A549 (cell line): ENCODE measurements around the gene PTPRN2. TPM values are rescaled to one million over a fixed set of nuclear protein-coding genes. Genes with fewer than 3 reads are reported as not detected.

ENCODE experiments used
- ATAC-seq, 2 experiments: fragments of 200-7000 bp in 1 of 2; fragments of >200 bp in 1 of 2; cut with Nextera tagmentation in 1 of 2; cut with Tn5 transposase in 1 of 2; 3 replicates each; pipeline versions ENCODE4 v1.8.0 to v1.9.1; 2018 to 2020; ENCODE audit warnings: mild to moderate bottlenecking in 1 of 2, moderate library complexity in 1 of 2
- CTCF ChIA-PET: fragments of 300-600 bp; sonication (Branson Sonifier 250); formaldehyde crosslinking; extraction: SDS; loops from one replicate; lab custom pipeline; 2021; ENCODE audit warnings: antibody characterized with exemption, inconsistent platforms; lab: Yijun Ruan, JAX
- POLR2A ChIA-PET: fragments of 350-600 bp; formaldehyde crosslinking; extraction: SDS; loops from one replicate; lab custom pipeline; 2021; ENCODE audit warnings: antibody characterized with exemption, inconsistent platforms; lab: Yijun Ruan, JAX
- DNase-seq, 2 experiments: peaks; one replicate each; pipeline versions ENCODE4 v3.0.0 to v3.0.0-alpha.2; 2011 to 2016; ENCODE audit warnings: low read depth in 1 of 2, low spot score in 1 of 2
- FAIRE-seq: peaks from 2 replicates; lab custom pipeline; 2011; peaks lifted over from hg19 to GRCh38; lab: Jason Lieb, UNC
- H3K27ac ChIP-seq, 2 experiments: fragments of >200 bp; sonication (Bioruptor Twin); formaldehyde crosslinking; 3 replicates each; pipeline ENCODE4 v1.5.1; 2016 to 2017
- H3K4me1 ChIP-seq: fragments of >200 bp; sonication (Bioruptor Twin); formaldehyde crosslinking; 3 replicates; pipeline ENCODE4 v1.6.1; 2016
- H3K4me2 ChIP-seq: fragments of >200 bp; sonication (Bioruptor Twin); formaldehyde crosslinking; 3 replicates; pipeline ENCODE4 v1.6.1; 2016
- H3K4me3 ChIP-seq: fragments of >200 bp; sonication (Bioruptor Twin); formaldehyde crosslinking; 3 replicates; pipeline ENCODE4 v1.5.1; 2016
- H3K9me3 ChIP-seq: fragments of >200 bp; sonication (Bioruptor Twin); formaldehyde crosslinking; 3 replicates; pipeline ENCODE4 v1.6.1; 2016
- EHF ChIP-seq: fragments of 250-450 bp; sonication (Bioruptor Pico); IDR thresholded peaks from 2 replicates; pipeline ENCODE4 v1.5.0; 2020; ENCODE audit warnings: mild to moderate bottlenecking
- ESRRA ChIP-seq: fragments of 150-350 bp; IDR thresholded peaks from 2 replicates; pipeline ENCODE4 v1.6.1; 2014; ENCODE audit warnings: mild to moderate bottlenecking, low read length, borderline replicate concordance
- FOSB ChIP-seq: fragments of 250-450 bp; sonication (Bioruptor Pico); IDR thresholded peaks from 2 replicates; pipeline ENCODE4 v1.5.0; 2020; ENCODE audit warnings: mild to moderate bottlenecking, moderate library complexity
- FOSL2 ChIP-seq, 2 experiments: fragments of 450-650 bp in 1 of 2; fragments of >200 bp in 1 of 2; sonication (Bioruptor Twin) in 1 of 2; formaldehyde crosslinking; IDR thresholded peaks; 2 replicates each; pipeline versions ENCODE4 v1.5.0 to v1.6.1; 2016 to 2020; ENCODE audit warnings: mild to moderate bottlenecking in 1 of 2, moderate library complexity in 1 of 2
- HES2 ChIP-seq: fragments of >200 bp; sonication (Bioruptor Twin); formaldehyde crosslinking; IDR thresholded peaks from 2 replicates; pipeline ENCODE4 v1.6.1; 2016
- HOXB5 ChIP-seq: fragments of 250-450 bp; sonication (Bioruptor Pico); IDR thresholded peaks from 2 replicates; pipeline ENCODE4 v1.5.0; 2020; ENCODE audit warnings: mild to moderate bottlenecking, moderate library complexity
- NPAS2 ChIP-seq: fragments of 250-450 bp; sonication (Bioruptor Pico); IDR thresholded peaks from 2 replicates; pipeline ENCODE4 v1.8.0; 2022; ENCODE audit warnings: mild to moderate bottlenecking, moderate library complexity, borderline replicate concordance
- PBX3 ChIP-seq: IDR thresholded peaks from 2 replicates; pipeline ENCODE4 v1.6.1; 2012
- POLR2A ChIP-seq: IDR thresholded peaks from 2 replicates; pipeline ENCODE4 v1.6.1; 2012; ENCODE audit warnings: mild to moderate bottlenecking, low read length
- POLR2AphosphoS2 ChIP-seq: conservative IDR thresholded peaks from 2 replicates; pipeline ENCODE4 v1.6.1; 2012; ENCODE audit warnings: low read length, improper control_type of control experiment, inconsistent platforms
- RCOR1 ChIP-seq: fragments of 150-350 bp; IDR thresholded peaks from 2 replicates; pipeline ENCODE4 v1.6.1; 2014; ENCODE audit warnings: antibody characterized with exemption, low read length, low read depth
- TFCP2L1 ChIP-seq: fragments of 250-450 bp; sonication (Bioruptor Pico); IDR thresholded peaks from 2 replicates; pipeline ENCODE4 v1.5.0; 2021; ENCODE audit warnings: mild to moderate bottlenecking
- TP53 ChIP-seq: fragments of 250-450 bp; sonication (Bioruptor Pico); IDR thresholded peaks from 2 replicates; pipeline ENCODE4 v1.5.0; 2021; ENCODE audit warnings: mild to moderate bottlenecking, moderate library complexity
- WGBS: methylation state at CpG from one replicate; pipeline ENCODE4 v1.1.6; 2017; ENCODE audit errors: missing lambda C conversion rate; 5-methylcytosine and 5-hydroxymethylcytosine counted together
- polyA plus RNA-seq, 4 experiments: library from polyadenylated mRNA; depleted of rRNA in 3 of 4; stranded (reverse); fragments of >200 nt; fragmentation: RNase III in 1 of 4; extraction: RNeasy Plus Mini Kit Qiagen cat#74134 plus additional on column Dnase treatment in 1 of 4; gene quantifications; 2 replicates in 3 of 4; 3 replicates in 1 of 4; pipeline ENCODE4 v1.2.3, GENCODE V29; 2011 to 2017
- TF ChIP-seq, protein P1 (sequence below): fragments of >200 bp; sonication (Bioruptor Twin); formaldehyde crosslinking; IDR thresholded peaks from 3 replicates; pipeline ENCODE4 v1.5.1; 2016
- TF ChIP-seq, protein P2 (sequence below): fragments of 250-450 bp; sonication (Bioruptor Pico); IDR thresholded peaks from 2 replicates; pipeline ENCODE4 v1.5.0; 2020; ENCODE audit warnings: low read depth, mild to moderate bottlenecking, moderate library complexity

Gene PTPRN2
- polyA plus RNA-seq, 2 of the 4 experiments (the other 2 are of a cell fraction), result 0.41 to 1.2 TPM

DNA sequence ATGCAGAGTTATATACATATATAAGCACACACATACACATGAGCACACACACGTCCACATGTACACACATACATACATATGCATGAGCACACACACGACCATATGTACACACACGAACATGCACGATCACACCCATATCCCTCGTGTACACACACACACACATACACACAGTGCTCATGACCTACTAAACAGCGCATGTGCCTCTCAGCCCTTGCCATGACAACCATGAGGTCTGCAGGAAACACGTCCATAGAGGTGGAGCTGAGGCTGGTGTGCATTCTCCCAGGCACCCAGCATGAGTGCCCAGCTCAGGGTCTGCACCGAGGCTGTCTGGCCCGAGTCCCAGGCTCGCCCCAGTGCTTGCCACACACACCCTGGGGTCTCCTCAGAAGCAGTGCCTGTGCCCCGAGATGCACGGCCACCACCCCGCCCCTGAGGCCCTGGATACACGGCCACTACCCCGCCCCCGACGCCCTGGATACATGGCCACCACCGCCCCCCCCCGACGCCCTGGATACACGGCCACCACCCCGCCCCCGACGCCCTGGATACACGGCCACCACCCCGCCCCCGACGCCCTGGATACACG is 721.2 kb downstream of the PTPRN2 start (continued):
- TF ChIP-seq, protein P1, sequence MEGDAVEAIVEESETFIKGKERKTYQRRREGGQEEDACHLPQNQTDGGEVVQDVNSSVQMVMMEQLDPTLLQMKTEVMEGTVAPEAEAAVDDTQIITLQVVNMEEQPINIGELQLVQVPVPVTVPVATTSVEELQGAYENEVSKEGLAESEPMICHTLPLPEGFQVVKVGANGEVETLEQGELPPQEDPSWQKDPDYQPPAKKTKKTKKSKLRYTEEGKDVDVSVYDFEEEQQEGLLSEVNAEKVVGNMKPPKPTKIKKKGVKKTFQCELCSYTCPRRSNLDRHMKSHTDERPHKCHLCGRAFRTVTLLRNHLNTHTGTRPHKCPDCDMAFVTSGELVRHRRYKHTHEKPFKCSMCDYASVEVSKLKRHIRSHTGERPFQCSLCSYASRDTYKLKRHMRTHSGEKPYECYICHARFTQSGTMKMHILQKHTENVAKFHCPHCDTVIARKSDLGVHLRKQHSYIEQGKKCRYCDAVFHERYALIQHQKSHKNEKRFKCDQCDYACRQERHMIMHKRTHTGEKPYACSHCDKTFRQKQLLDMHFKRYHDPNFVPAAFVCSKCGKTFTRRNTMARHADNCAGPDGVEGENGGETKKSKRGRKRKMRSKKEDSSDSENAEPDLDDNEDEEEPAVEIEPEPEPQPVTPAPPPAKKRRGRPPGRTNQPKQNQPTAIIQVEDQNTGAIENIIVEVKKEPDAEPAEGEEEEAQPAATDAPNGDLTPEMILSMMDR, result no peak

DNA sequence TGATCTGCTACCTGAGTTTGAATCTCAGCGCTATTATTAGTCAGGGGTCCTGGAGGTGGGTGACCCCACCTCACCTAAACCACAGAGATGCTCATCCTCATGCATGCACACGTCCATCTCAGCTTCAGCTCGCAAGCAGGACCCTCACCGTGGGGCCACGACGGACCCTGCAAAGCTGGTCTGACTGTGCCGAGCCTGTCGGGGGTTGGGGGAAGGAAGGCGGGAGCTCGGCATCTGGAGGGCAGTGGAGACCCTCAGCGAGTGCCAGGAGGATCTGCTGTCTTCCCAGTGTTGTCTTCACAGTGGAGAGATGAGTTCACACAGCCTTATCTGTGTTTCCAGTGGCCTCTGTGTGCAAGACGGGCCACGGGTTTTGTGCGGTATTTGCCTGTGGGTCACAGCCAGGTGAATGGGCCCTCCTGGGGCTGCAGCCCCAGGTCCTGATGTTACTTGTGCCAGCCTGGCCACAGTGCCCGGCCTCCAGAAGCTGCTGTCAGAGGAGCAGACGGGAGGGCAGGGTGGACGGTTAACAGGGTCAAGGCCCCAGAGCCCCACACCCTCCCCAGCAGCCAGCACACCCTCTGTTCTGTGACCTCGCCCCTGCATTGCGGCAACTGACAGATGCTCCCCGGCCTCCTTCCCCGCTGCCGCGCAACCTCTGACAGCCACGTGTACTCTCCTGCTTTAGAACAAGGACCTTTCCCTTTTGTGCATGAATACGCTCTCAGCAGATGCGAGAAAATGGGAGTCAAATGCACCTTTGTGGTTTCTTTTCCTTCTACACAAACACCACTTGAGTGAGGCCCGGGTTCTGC is 722.1 kb downstream of the PTPRN2 start:
- WGBS, result 53% methylated on average over 25 of the region's 27 CpGs
- no peak for ATAC-seq
- no peak overlapping the region for H3K27ac ChIP-seq
- H3K9me3 ChIP-seq, result no peaks in the 10 kb centered on the region
- no peak overlapping the region for H3K4me2 ChIP-seq
- DNase-seq, result no peak
- no peak overlapping the region for H3K4me3 ChIP-seq
- CTCF ChIA-PET, result no interaction called here
- TF ChIP-seq FOSB (no peak), ESRRA (no peak), TP53 (no peak), HOXB5 (CRISPR knock-in tag) (no peak), HES2 (no peak), NPAS2 (no peak), TFCP2L1 (CRISPR knock-in tag) (no peak), POLR2A (no peak), POLR2AphosphoS2 (no peak)
- TF ChIP-seq, protein P2, sequence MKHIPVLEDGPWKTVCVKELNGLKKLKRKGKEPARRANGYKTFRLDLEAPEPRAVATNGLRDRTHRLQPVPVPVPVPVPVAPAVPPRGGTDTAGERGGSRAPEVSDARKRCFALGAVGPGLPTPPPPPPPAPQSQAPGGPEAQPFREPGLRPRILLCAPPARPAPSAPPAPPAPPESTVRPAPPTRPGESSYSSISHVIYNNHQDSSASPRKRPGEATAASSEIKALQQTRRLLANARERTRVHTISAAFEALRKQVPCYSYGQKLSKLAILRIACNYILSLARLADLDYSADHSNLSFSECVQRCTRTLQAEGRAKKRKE (CRISPR knock-in tag), result no peak
- TF ChIP-seq, protein P1, result no peak
- POLR2A ChIA-PET, result no interaction called here
- H3K4me1 ChIP-seq, result no peaks in the 10 kb centered on the region
- FAIRE-seq, result no peak

GRCh38 chr7:157864911-157865310 is 722.7 kb downstream of the PTPRN2 start:
- no peak overlapping the region for H3K4me3 ChIP-seq
- H3K4me1 ChIP-seq, result no peaks in the 10 kb centered on the region
- FAIRE-seq (no peak), DNase-seq (no peak), ATAC-seq (no peak)
- no peak for TF ChIP-seq RCOR1
- no peak for TF ChIP-seq TFCP2L1 (CRISPR knock-in tag)
- no peak for TF ChIP-seq FOSL2 (IDR thresholded peaks at IDR 0.05)
- TF ChIP-seq FOSL2 (CRISPR knock-in tag; IDR thresholded peaks at IDR 0.05), result no peak
- no peak for TF ChIP-seq EHF
- TF ChIP-seq, protein P2 (CRISPR knock-in tag), result no peak
- TF ChIP-seq PBX3, result no peak
- H3K9me3 ChIP-seq, result no peaks in the 10 kb centered on the region
- no peak overlapping the region for H3K4me2 ChIP-seq
- POLR2A ChIA-PET, result no interaction called here
- no peak overlapping the region for H3K27ac ChIP-seq
- 63% methylated on average over 7 of the region's 12 CpGs for WGBS
- CTCF ChIA-PET, result no interaction called here
